OCI-LY1 (cell line): ENCODE results near the gene LMNA.

Source experiments
- H2AFZ ChIP-seq: fragments of 200-600 bp; sonication (generic), shearing (Covaris generic); 2 replicates; pipeline ENCODE4 v1.6.0; 2014; ENCODE audit warnings: antibody characterized with exemption, mild to moderate bottlenecking, low read length
- H3F3A ChIP-seq: fragments of 200-600 bp; sonication (generic), shearing (Covaris generic); 2 replicates; pipeline ENCODE4 v1.6.0; 2014; ENCODE audit warnings: mild to moderate bottlenecking, antibody characterized with exemption, low read length, moderate library complexity; ENCODE audit not compliant: insufficient read depth
- H3K27ac ChIP-seq: fragments of 200-600 bp; sonication (generic); 2 replicates; pipeline ENCODE4 v1.5.1; 2014; ENCODE audit warnings: low read length, mixed run types, mild to moderate bottlenecking, low read depth; ENCODE audit not compliant: poor library complexity, severe bottlenecking
- H3K27me3 ChIP-seq: fragments of 200-600 bp; sonication (generic); 2 replicates; pipeline ENCODE4 v1.6.0; 2014; ENCODE audit warnings: antibody characterized with exemption, mild to moderate bottlenecking, low read length, moderate library complexity; ENCODE audit not compliant: insufficient read depth
- H3K36me3 ChIP-seq: fragments of 200-600 bp; sonication (generic); 2 replicates; pipeline ENCODE4 v1.6.1; 2014; ENCODE audit warnings: mild to moderate bottlenecking, antibody characterized with exemption, low read length, moderate library complexity, mixed read lengths; ENCODE audit not compliant: insufficient read depth
- H3K4me1 ChIP-seq: fragments of 200-600 bp; sonication (generic); 2 replicates; pipeline ENCODE4 v1.5.1; 2014; ENCODE audit warnings: mild to moderate bottlenecking, low read length, moderate library complexity; ENCODE audit not compliant: insufficient read depth, severe bottlenecking
- H3K4me2 ChIP-seq: fragments of 200-600 bp; sonication (generic), shearing (Covaris generic); 2 replicates; pipeline ENCODE4 v1.6.1; 2014; ENCODE audit warnings: low read length
- H3K4me3 ChIP-seq: fragments of 200-600 bp; sonication (generic); 2 replicates; pipeline ENCODE4 v1.5.1; 2014; ENCODE audit warnings: low read length, low read depth, mild to moderate bottlenecking, mixed read lengths; ENCODE audit not compliant: poor library complexity, severe bottlenecking
- H3K79me2 ChIP-seq: fragments of 200-600 bp; shearing (Covaris generic); 2 replicates; pipeline ENCODE4 v1.6.1; 2016; ENCODE audit warnings: mixed run types, low read length, mixed read lengths; ENCODE audit not compliant: insufficient read depth
- H3K9ac ChIP-seq: fragments of 200-600 bp; sonication (generic), shearing (Covaris generic); 2 replicates; pipeline ENCODE4 v1.6.1; 2014; ENCODE audit warnings: mild to moderate bottlenecking, low read length, mixed read lengths
- H3K9me2 ChIP-seq: fragments of 200-600 bp; sonication (generic), shearing (Covaris generic); 2 replicates; pipeline ENCODE4 v1.6.1; 2014; ENCODE audit warnings: low read depth, mild to moderate bottlenecking, low read length, mixed read lengths
- H3K9me3 ChIP-seq: fragments of 200-600 bp; shearing (Covaris generic); 2 replicates; pipeline ENCODE4 v1.6.1; 2014; ENCODE audit warnings: low read length, mixed read lengths
- H4K20me1 ChIP-seq: fragments of 200-600 bp; sonication (generic), shearing (Covaris generic); 2 replicates; pipeline ENCODE4 v1.6.0; 2016; ENCODE audit warnings: mild to moderate bottlenecking, low read length; ENCODE audit not compliant: insufficient read depth
- EZH2 ChIP-seq: fragments of 200-600 bp; sonication (generic), shearing (Covaris generic); IDR thresholded peaks from 2 replicates; pipeline ENCODE4 v1.8.0; 2017; ENCODE audit warnings: borderline replicate concordance, mixed run types, mild to moderate bottlenecking, antibody characterized with exemption, low read length, moderate library complexity, mixed read lengths
- TF ChIP-seq, protein P1 (sequence below): fragments of 200-600 bp; sonication (generic), shearing (Covaris generic); IDR thresholded peaks from 2 replicates; pipeline ENCODE4 v1.5.1; 2017; ENCODE audit warnings: mild to moderate bottlenecking, antibody characterized with exemption, low read length, moderate library complexity, mixed read lengths

LMNA gene

DNA sequence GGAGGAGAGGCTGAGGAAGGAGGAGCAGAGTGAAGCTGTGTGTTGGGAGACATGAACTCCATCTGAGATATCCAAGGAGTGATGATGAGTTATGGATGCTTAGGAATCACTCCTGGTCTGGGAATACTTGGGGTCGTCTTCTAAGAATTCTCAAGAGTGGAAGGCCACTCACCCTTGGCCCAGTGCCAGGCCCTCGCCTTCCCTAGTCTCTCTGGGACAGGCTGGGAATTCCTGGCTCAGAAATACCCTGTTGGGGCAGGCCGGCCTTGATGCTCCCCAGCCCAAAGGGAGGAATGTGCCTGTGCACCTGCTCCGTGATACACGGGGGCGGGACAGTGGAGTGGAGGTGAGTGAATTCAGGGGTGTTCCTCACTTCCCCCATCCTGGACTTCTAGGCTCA is 12.6 kb upstream of the LMNA start:
- H3K27ac ChIP-seq: no peak overlapping the region
- no peaks in the 10 kb centered on the region for H4K20me1 ChIP-seq
- no peaks in the 10 kb centered on the region for H3K79me2 ChIP-seq

DNA sequence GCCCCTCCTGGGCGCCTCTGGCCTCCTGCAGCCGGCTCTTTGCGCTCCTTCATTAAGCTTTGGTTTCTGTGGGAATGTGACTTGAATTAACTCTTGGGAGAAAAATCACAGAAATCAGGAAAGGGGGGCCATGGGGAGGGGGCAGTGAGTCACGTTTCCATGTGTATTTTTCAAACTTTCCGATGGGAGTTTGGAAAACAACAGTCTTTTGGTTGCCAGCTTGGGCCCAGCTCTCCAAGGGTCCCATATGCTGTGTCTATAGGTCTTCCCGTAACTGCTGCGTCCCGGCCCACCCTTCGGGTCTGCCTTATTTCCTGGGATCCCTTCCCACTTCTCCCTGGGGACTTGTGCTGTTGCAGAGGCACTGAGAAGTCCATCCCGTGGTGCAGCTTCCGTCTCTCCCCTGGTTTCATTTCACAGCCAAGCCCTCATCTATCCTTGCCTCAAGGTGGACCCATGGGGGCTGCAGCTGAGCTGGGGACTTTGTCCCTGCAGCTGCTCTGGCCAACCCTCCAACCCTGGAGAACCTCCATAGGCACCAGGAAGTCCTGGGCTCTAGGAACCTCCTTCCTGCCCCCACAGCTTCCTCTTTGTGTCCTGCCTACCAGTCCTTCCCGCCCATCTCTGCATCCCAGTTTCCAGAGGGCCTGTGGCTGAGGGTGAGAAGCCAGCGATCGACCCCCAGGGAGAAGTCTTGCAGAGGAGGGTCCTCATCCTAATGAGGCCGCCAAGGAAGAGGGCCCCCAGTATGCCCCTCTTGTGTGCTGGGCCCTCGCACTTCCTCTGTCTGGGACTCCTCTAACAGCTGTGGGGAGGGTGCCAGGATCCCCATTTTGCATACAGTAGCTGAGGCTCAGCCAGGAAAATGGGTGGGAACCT is 11.6 kb upstream of the LMNA start:
- H3K27ac ChIP-seq: no peak overlapping the region

More for the DNA sequence above, 12.6 kb upstream of the LMNA start:
- no peak overlapping the region for H3K4me2 ChIP-seq
- H3K9me2 ChIP-seq: no peaks in the 10 kb centered on the region
- H3K27me3 ChIP-seq: peaks cover 9% of the 10 kb centered on the region
- H3K9ac ChIP-seq: no peak overlapping the region
- H3K9me3 ChIP-seq: no peaks in the 10 kb centered on the region
- no peaks in the 10 kb centered on the region for H3K36me3 ChIP-seq
- no peak overlapping the region for H2AFZ ChIP-seq
- H3K4me1 ChIP-seq: peaks cover 15% of the 10 kb centered on the region
- no peak overlapping the region for H3K4me3 ChIP-seq
- peaks cover 2% of the 10 kb centered on the region; the same call in 1 of the 2 replicates for H3F3A ChIP-seq
- TF ChIP-seq, protein P1, sequence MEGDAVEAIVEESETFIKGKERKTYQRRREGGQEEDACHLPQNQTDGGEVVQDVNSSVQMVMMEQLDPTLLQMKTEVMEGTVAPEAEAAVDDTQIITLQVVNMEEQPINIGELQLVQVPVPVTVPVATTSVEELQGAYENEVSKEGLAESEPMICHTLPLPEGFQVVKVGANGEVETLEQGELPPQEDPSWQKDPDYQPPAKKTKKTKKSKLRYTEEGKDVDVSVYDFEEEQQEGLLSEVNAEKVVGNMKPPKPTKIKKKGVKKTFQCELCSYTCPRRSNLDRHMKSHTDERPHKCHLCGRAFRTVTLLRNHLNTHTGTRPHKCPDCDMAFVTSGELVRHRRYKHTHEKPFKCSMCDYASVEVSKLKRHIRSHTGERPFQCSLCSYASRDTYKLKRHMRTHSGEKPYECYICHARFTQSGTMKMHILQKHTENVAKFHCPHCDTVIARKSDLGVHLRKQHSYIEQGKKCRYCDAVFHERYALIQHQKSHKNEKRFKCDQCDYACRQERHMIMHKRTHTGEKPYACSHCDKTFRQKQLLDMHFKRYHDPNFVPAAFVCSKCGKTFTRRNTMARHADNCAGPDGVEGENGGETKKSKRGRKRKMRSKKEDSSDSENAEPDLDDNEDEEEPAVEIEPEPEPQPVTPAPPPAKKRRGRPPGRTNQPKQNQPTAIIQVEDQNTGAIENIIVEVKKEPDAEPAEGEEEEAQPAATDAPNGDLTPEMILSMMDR: no peak
- no peak for TF ChIP-seq EZH2

DNA sequence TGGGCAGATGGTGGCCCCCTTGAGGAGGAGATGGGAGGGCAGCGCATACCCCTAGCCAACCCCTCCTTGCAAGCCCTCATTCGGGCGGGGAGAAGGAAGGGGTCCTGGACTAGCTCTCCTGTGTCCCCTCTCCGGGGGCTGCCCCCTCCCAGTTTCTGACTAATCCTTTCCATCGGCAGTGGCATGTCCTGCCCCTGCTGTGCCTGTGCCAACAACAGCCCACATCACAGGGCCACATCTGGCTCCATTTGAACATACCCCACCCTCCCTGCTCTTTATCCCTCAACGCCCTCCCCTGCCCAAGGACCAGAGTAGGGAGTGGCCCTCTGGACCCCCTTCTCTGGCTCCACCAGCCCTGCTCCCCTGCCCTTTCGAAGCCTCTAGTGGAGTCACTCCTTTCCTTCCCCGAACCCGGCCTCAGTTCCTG is 11.0 kb upstream of the LMNA start:
- H3K9me3 ChIP-seq: no peaks in the 10 kb centered on the region
- H3K4me2 ChIP-seq: no peak overlapping the region
- no peaks in the 10 kb centered on the region for H3K79me2 ChIP-seq
- no peak overlapping the region for H3K9ac ChIP-seq
- no peak overlapping the region for H3K27ac ChIP-seq
- H4K20me1 ChIP-seq: no peaks in the 10 kb centered on the region
- no peak overlapping the region for H3K4me3 ChIP-seq
- no peaks in the 10 kb centered on the region for H3K36me3 ChIP-seq
- peaks cover 9% of the 10 kb centered on the region for H3K27me3 ChIP-seq
- peaks cover 2% of the 10 kb centered on the region; the same call in 1 of the 2 replicates for H3F3A ChIP-seq
- H3K4me1 ChIP-seq: peaks cover 15% of the 10 kb centered on the region
- TF ChIP-seq, protein P1: no peak
- no peak for TF ChIP-seq EZH2
- H3K9me2 ChIP-seq: no peaks in the 10 kb centered on the region
- H2AFZ ChIP-seq: no peak overlapping the region

More for the DNA sequence above, 11.6 kb upstream of the LMNA start:
- TF ChIP-seq EZH2: no peak
- TF ChIP-seq, protein P1: no peak
- Histone ChIP-seq H3K36me3 (no peaks in the 10 kb centered on the region), H4K20me1 (no peaks in the 10 kb centered on the region), H3K27me3 (peaks cover 9% of the 10 kb centered on the region), H3F3A (peaks cover 2% of the 10 kb centered on the region; the same call in 1 of the 2 replicates), H3K9me2 (no peaks in the 10 kb centered on the region), H2AFZ (no peak overlapping the region), H3K4me1 (peaks cover 15% of the 10 kb centered on the region), H3K9ac (no peak overlapping the region), H3K4me3 (no peak overlapping the region), H3K79me2 (no peaks in the 10 kb centered on the region), H3K9me3 (no peaks in the 10 kb centered on the region), H3K4me2 (no peak overlapping the region)
